Activated gamma-delta T cell treated with anti-CD3 and anti-CD28 coated beads, Interleukin-2, amount 50 U/mL, for 16 hours (primary cell): ENCODE results near the gene PCK1.

Experiments used
- DNase-seq: peaks from one replicate; pipeline ENCODE4 v3.0.0-alpha.2; 2020; ENCODE audit warnings: low read depth

PCK1 gene

GRCh38 chr20:57561356-57562279 lies 708 bp downstream of the PCK1 start:
- no peak for DNase-seq

GRCh38 chr20:57562541-57563465 lies 1.9 kb downstream of the PCK1 start:
- DNase-seq: no peak

DNA sequence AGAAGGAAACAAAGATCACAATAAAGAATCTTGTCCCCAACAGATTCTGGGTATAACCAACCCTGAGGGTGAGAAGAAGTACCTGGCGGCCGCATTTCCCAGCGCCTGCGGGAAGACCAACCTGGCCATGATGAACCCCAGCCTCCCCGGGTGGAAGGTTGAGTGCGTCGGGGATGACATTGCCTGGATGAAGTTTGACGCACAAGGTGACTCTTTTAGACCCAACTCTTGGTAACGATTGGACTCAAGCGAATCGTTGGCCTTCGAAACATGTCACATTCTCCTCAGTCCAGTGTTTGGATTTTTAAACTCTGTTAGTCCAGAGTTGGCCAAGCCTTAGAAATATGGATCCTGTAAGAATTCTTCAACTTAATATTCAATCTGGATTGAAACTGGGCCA lies 2.6 kb downstream of the PCK1 start:
- no peak for DNase-seq

DNA sequence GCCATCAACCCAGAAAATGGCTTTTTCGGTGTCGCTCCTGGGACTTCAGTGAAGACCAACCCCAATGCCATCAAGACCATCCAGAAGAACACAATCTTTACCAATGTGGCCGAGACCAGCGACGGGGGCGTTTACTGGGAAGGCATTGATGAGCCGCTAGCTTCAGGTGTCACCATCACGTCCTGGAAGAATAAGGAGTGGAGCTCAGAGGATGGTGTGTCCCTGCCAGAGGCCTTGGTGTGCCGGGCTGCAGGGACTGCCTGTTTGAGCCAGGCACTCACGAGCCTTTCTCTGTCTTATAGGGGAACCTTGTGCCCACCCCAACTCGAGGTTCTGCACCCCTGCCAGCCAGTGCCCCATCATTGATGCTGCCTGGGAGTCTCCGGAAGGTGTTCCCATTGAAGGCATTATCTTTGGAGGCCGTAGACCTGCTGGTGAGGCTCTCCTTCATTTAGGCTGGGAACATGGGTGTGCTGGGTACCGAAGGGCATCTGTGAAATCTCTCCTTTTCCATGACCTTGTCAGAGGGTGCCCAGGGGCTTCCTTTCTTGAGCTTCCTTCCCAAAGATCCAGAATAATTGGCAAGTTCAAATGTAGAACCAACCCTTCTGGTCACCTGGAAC lies 3.4 kb downstream of the PCK1 start:
- no peak for DNase-seq

GRCh38 chr20:57564951-57565642 lies 4.2 kb downstream of the PCK1 start:
- DNase-seq: no peak

DNA sequence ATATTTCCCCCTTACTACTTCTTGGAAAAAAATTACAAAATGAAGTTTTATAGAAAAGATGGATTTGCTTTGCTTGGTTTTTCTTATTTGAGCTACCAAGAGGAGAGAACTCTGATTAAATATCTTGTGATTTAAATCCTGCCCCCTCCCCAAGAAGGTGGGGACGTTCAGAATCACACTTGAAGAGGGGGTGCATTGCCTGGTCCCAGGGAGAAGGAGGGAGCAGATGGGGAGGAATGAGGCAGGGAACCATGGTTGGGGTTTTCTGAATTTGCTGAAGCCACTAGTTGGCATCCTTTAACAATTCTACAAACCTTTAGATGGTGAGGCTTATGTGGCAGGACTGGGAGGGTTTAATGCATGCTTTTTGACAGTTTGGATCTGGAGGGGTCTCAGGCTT lies 5.5 kb downstream of the PCK1 start:
- no peak for DNase-seq

GRCh38 chr20:57566803-57567459 lies 6.0 kb downstream of the PCK1 start:
- no peak for DNase-seq

- no peak for DNase-seq
Observed at GRCh38 chr20:57567471-57568079, 6.7 kb downstream of the PCK1 start.

DNA sequence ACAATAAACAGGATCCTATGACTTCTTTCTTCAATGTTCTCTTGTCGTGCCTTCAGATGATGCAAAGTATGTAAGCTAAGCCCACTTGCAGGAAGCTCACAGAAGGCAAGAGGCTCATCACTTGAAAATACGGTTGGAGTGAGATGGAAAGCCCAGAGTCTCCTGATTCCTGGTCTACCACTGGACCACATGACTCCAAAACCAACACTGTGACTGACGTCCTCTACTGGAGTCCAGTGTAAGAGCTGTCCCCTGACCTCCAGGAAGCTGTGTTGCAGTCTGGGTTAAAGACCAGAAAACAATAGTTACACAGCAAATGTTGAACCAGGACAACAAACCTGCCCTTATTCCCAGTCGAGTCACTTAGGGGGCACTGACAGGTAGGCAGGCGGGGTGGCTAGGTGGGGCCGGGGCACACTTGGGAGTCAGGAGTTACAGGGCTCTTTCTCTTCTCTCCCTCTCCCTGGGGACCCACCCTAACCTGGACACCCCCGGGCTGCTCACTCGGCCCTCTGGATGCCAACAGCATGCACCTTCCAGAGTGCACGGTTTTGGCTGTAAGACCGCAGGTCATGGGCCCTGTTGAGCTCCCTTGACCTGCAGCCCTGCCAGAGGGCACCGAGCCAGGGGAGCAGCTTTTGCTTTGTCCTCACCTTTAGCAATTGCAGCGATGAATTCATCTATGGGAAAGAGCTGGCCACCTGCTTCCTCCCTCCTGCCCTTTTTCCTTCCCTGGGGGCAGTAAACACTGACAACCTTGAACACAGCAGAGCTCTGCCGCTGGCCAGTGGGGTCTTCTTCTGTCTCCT lies 7.4 kb downstream of the PCK1 start:
- no peak for DNase-seq

DNA sequence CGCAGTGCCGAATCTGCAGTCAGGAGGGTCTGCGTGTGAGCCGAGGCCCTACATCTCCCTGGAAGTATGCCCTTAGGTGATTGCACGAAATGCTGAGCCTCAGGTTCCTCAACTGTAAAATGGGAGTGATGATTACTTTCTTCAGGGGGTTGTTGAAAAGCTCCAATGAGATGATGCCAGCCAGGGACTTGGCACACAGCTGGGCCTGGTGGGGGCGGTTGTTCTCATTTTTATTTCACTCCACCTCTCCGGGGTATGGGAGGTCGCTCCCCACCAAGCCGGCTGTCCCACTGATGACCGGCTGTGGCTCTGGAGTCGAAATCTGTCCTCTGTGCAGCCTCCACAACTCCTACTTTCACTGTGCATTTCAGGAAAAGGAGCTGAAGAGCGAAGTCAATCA lies 8.1 kb downstream of the PCK1 start:
- DNase-seq: no peak

GRCh38 chr20:57570145-57570850 lies 9.4 kb downstream of the PCK1 start:
- no peak for DNase-seq

- no peak for DNase-seq
Observed at GRCh38 chr20:57570920-57571319, 10.0 kb downstream of the PCK1 start.

GRCh38 chr20:57571782-57572416 lies 11.0 kb downstream of the PCK1 start:
- DNase-seq: no peak

DNA sequence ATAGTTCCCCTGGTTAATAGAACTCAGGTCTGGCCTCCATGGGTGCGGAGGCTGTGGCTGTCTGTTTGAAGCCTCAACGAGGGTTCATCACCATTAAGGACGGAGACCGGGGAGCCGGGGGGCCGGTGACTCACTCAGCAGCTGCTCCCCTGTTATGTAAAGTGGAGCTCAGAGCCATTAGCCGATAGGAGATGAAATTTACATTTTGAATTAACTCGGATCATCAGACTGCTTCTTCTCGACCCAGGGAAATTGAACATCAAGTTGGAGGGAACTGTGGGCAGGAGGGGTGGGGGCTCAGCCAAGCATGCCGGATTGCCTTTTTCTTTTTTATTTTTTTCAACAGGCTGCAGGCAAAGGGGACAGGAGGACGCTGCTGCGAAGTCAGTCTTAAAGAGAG lies 12.3 kb downstream of the PCK1 start:
- DNase-seq: no peak

DNA sequence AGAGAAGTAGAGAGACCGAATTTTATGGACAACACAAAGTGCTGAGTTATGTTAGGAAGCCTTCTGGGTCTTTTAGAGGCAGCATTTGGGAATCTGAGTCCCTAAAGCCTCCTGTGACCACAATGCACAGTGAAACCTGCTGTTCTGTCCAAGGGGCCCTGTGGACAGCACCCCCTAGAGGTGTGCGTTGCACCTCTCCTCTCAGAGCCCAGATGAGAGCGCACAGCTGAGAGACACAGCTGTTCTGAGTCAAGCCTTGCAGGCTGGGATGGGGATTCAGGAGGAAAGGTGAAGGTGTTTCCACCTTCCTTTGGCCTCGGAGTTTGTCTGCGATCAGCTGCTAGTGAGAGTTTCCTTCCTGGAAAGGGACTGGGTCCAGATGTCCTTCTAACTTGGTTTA lies 13.0 kb downstream of the PCK1 start:
- no peak for DNase-seq

DNA sequence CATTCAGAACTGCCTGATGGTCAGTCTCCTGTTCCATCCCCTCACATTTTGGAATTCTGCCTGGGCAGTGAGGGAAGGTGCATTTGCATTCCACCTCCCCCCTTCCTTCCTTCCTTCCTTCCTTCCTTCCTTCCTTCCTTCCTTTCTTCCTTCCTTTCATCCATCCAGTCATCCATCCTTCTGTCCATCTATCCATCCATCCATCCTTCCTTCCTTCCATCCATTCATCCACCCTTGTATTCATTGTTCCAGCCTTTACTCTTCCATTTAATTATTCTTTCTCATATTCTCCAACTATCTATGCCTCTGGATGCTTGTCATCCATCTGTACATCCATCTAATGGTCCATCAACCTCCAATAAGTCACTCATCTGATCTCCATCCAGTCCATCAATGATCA lies 14.0 kb downstream of the PCK1 start:
- DNase-seq: no peak

DNA sequence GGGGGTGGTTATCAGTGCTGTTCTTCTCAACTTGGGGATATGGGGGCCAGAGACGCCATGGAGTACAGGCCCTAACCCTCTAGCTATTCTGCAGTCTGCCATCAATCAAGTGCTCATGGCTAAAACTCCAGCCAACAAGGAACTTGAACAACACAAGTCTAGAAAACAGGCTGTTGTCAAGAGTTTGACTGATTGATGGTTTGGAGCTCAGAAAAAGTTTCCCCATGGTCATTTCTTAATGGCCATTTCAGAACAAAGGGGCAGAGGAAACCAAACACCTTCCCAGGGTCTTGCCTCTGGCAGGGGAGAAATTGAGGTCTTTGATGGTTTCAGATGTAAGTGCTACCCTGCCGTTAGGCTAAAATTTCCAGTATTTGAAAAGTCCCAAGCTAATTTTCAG lies 15.1 kb downstream of the PCK1 start:
- DNase-seq: no peak

DNA sequence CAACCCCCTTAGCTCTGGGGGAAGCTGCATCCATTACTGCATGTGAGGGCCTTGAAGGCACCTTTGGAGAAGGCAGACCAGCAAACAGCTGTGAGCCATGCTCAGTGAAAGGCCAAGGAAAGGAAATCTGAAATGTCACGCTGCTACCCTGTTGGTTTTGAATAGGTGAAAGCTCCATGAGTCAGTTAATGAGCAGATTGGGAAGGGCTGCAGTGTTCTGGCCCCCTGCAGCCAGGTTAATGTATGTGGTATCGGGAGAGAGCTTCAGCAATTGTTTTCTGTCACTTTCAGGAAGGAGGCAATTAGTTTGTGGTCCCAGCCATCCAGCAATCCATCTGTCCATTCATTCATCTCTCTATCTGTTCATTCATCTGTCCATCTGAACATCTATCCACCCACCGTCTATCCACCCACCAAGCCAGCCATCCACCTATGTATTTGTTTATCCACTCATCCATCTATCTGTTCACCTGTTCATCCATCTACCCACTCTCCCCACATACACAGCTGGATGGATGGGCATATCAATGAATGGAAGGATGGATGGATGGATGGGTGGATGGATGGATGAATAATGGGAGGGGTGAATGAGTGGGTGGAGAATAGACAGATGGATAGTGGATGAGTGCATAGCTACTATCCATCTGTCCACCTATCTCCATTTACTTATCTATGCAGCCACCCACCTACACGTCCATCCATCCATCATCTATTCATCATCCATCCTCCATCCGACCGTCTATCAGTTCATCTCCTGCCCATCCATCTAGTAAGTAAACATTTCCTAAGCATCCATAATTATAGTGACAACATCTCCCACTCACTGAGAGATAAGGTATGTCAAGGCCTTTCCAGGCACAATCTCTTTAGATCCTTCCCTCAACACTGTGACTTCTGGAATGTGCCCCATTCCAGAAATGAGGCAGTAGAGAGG lies 16.0 kb downstream of the PCK1 start:
- DNase-seq: no peak
